HepG2 (cell line): ENCODE results near the gene CEBPB. TPM values are rescaled to one million over a fixed set of nuclear protein-coding genes. Genes with fewer than 3 reads are reported as not detected.

ENCODE experiments used
- DMAP1 ChIP-seq: IDR thresholded peaks from 2 replicates; pipeline ENCODE4 v1.6.1; 2016
- DNMT3B ChIP-seq: conservative IDR thresholded peaks from 2 replicates; pipeline ENCODE4 v1.6.1; 2016; ENCODE audit warnings: missing biosample characterization, control low read depth
- FOXA1 ChIP-seq, 2 experiments: fragments of 450-650 bp in 1 of 2; sonication (generic) in 1 of 2; formaldehyde crosslinking in 1 of 2; IDR thresholded peaks; 2 replicates each; pipeline versions ENCODE4 v1.4.0 to v1.6.1; 2016 to 2020; ENCODE audit warnings: missing genetic modification reagents in 1 of 2
- FOXO1 ChIP-seq: sonication (generic); formaldehyde crosslinking; IDR thresholded peaks from 2 replicates; pipeline ENCODE4 v1.4.0; 2020; ENCODE audit warnings: missing genetic modification reagents
- HMGXB4 ChIP-seq, 2 experiments: sonication (generic) in 1 of 2; formaldehyde crosslinking in 1 of 2; IDR thresholded peaks; 2 replicates each; pipeline versions ENCODE4 v1.4.0 to v1.6.1; 2018 to 2020; ENCODE audit warnings: missing genetic modification reagents in 2 of 2, borderline replicate concordance in 1 of 2, low read depth in 1 of 2, mild to moderate bottlenecking in 1 of 2, missing biosample characterization in 1 of 2
- JUN ChIP-seq: sonication (generic); formaldehyde crosslinking; IDR thresholded peaks from 2 replicates; pipeline ENCODE4 v1.4.0; 2020; ENCODE audit warnings: mild to moderate bottlenecking, missing genetic modification reagents
- KDM5A ChIP-seq: fragments of 200-600 bp; sonication (generic); IDR thresholded peaks from 2 replicates; pipeline ENCODE4 v1.7.0; 2018; ENCODE audit warnings: antibody characterized with exemption, mild to moderate bottlenecking, low read length, borderline replicate concordance
- KMT2A ChIP-seq: sonication (generic); formaldehyde crosslinking; IDR thresholded peaks from 2 replicates; pipeline ENCODE4 v1.4.0; 2020; ENCODE audit warnings: missing genetic modification reagents
- LBX2 ChIP-seq: sonication (generic); formaldehyde crosslinking; IDR thresholded peaks from 2 replicates; pipeline ENCODE4 v1.5.0; 2020; ENCODE audit warnings: missing genetic modification reagents, mild to moderate bottlenecking, borderline replicate concordance
- MIER2 ChIP-seq: IDR thresholded peaks from 2 replicates; pipeline ENCODE4 v1.6.1; 2016; ENCODE audit warnings: missing biosample characterization, missing genetic modification reagents
- MXD3 ChIP-seq: IDR thresholded peaks from 2 replicates; pipeline ENCODE4 v1.6.1; 2016; ENCODE audit warnings: mild to moderate bottlenecking, missing biosample characterization, missing genetic modification reagents
- MYC ChIP-seq: sonication (generic); formaldehyde crosslinking; IDR thresholded peaks from 2 replicates; pipeline ENCODE4 v1.9.0; 2021; ENCODE audit warnings: missing genetic modification reagents, borderline replicate concordance
- PAF1 ChIP-seq: IDR thresholded peaks from 2 replicates; pipeline ENCODE4 v1.6.1; 2016; ENCODE audit warnings: missing genetic modification reagents, missing compliant biosample characterization
- TEAD3 ChIP-seq: optimal IDR thresholded peaks from 2 replicates; pipeline ENCODE3; 2016; ENCODE audit warnings: borderline replicate concordance
- TRIM24 ChIP-seq: sonication (generic); formaldehyde crosslinking; IDR thresholded peaks from 2 replicates; pipeline ENCODE4 v1.8.0; 2022; ENCODE audit warnings: mild to moderate bottlenecking, missing genetic modification reagents
- ZFX ChIP-seq: sonication (generic); formaldehyde crosslinking; IDR thresholded peaks from 2 replicates; pipeline ENCODE4 v1.4.0; 2020; ENCODE audit warnings: mild to moderate bottlenecking, low read depth, missing genetic modification reagents, moderate library complexity
- ZMYM3 ChIP-seq: sonication (generic); formaldehyde crosslinking; IDR thresholded peaks from 2 replicates; pipeline ENCODE4 v1.5.1; 2020; ENCODE audit warnings: mild to moderate bottlenecking, missing genetic modification reagents
- ZNF414 ChIP-seq: sonication (generic); formaldehyde crosslinking; IDR thresholded peaks from 2 replicates; pipeline ENCODE4 v1.5.0; 2020; ENCODE audit warnings: missing genetic modification reagents
- ZNF547 ChIP-seq: sonication (generic); formaldehyde crosslinking; IDR thresholded peaks from 2 replicates; pipeline ENCODE4 v1.5.1; 2020; ENCODE audit warnings: mild to moderate bottlenecking, missing genetic modification reagents
- ZNF891 ChIP-seq: sonication (generic); formaldehyde crosslinking; IDR thresholded peaks from 2 replicates; pipeline ENCODE4 v1.5.0; 2020; ENCODE audit warnings: mild to moderate bottlenecking, missing genetic modification reagents
- polyA plus RNA-seq, 8 experiments: library from polyadenylated mRNA; depleted of rRNA in 3 of 8; stranded (reverse) in 7 of 8; unstranded in 1 of 8; fragments of >200 nt; fragmentation: Illumina TruSeq in 4 of 8; extraction: Trizol in 4 of 8; gene quantifications; 2 replicates each; pipeline versions ENCODE4 v1.2.1 to v1.2.3, GENCODE V29; 2011 to 2016; ENCODE audit warnings: low read depth in 4 of 8, missing spikeins in 1 of 8, mixed read lengths in 1 of 8; ENCODE audit not compliant: insufficient read depth in 1 of 8
- total RNA-seq, 5 experiments: library from RNA; depleted of rRNA; stranded (reverse); fragments of >200 nt; fragmentation: Illumina TruSeq; extraction: Trizol; gene quantifications; 2 replicates each; pipeline ENCODE4 v1.2.3, GENCODE V29; 2016; ENCODE audit warnings: low read depth in 1 of 5
- TF ChIP-seq, protein P1 (sequence below): sonication (generic); formaldehyde crosslinking; IDR thresholded peaks from 2 replicates; pipeline ENCODE4 v1.5.1; 2020; ENCODE audit warnings: mild to moderate bottlenecking, missing genetic modification reagents, borderline replicate concordance
- TF ChIP-seq, protein P2 (sequence below): IDR thresholded peaks from 2 replicates; pipeline ENCODE4 v1.6.1; 2016; ENCODE audit warnings: missing compliant biosample characterization, missing genetic modification reagents, borderline replicate concordance

The CEBPB gene
- total and polyA plus RNA-seq, 2 of the 13 experiments (the other 11 are each of a cell fraction or from before 2014, with no cell fraction given): 18.5 to 28.2 TPM

DNA sequence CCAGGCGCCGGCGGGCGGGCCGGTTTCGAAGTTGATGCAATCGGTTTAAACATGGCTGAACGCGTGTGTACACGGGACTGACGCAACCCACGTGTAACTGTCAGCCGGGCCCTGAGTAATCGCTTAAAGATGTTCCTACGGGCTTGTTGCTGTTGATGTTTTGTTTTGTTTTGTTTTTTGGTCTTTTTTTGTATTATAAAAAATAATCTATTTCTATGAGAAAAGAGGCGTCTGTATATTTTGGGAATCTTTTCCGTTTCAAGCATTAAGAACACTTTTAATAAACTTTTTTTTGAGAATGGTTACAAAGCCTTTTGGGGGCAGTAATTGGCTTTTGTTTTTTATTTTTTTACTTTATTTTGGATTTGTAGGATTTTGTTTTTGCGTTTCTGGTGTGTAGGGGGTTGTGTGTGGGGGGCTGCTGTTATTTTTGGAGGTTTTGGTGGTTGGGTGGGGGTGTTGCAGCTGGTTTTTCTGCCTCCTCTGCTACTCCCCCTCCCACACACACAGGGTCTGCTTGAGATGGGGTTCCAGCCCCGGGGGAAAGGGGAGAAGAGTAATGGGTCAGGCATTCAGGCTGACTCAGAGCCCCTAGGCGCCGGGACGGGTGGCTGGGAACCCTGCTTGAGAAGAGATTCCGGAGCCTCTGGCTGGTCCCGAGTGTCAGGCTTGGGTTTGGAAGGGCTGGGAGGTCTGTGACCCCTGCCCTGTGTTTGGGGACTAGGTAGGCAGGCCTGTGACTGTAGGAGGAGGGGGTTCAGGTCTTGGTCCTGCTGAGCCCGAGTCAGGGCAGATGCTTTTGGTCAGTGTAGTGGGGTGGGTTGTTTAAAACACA is 2.0 kb downstream of the CEBPB start (continued):
- TF ChIP-seq FOXA1 (IDR thresholded peaks at IDR 0.05) (0 out of 2 replicates have a peak, but pooled peaks have one; percentile 55), FOXA1 (CRISPR knock-in tag; IDR thresholded peaks at IDR 0.05) (peak; percentile 97), PAF1 (peak; percentile 87; the same call in 1 of the 2 replicates), KDM5A (peak; percentile 71; the same call in 1 of the 2 replicates), ZNF891 (CRISPR knock-in tag) (peak; percentile 77; the same call in 1 of the 2 replicates), DMAP1 (CRISPR knock-in tag) (peak; percentile 84; the same call in 1 of the 2 replicates), MIER2 (CRISPR knock-in tag) (no peak), MYC (CRISPR knock-in tag) (peak; percentile 84; the same call in 1 of the 2 replicates), JUN (CRISPR knock-in tag) (0 out of 2 replicates have a peak, but pooled peaks have one; percentile 38), HMGXB4 (CRISPR knock-in tag; IDR thresholded peaks at IDR 0.05; ENCODE audit: borderline replicate concordance in 1 of 2, low read depth in 1 of 2) (peak; percentile 64 to 74; a peak in 2 of 4 replicates), ZFX (CRISPR knock-in tag) (0 out of 2 replicates have a peak, but pooled peaks have one; percentile 4), TEAD3 (CRISPR knock-in tag) (peak; percentile 28), FOXO1 (peak; percentile 55; the same call in 1 of the 2 replicates), KMT2A (CRISPR knock-in tag) (peak; percentile 50; the same call in 1 of the 2 replicates), ZNF547 (CRISPR knock-in tag) (0 out of 2 replicates have a peak, but pooled peaks have one; percentile 58), DNMT3B (0 out of 2 replicates have a peak, but pooled peaks have one; percentile 50), ZMYM3 (0 out of 2 replicates have a peak, but pooled peaks have one; percentile 4), ZNF414 (peak; percentile 82; the same call in 1 of the 2 replicates), LBX2 (CRISPR knock-in tag) (no peak), TRIM24 (CRISPR knock-in tag) (no peak), MXD3 (peak; percentile 90; the same call in 1 of the 2 replicates)
- TF ChIP-seq, protein P1, sequence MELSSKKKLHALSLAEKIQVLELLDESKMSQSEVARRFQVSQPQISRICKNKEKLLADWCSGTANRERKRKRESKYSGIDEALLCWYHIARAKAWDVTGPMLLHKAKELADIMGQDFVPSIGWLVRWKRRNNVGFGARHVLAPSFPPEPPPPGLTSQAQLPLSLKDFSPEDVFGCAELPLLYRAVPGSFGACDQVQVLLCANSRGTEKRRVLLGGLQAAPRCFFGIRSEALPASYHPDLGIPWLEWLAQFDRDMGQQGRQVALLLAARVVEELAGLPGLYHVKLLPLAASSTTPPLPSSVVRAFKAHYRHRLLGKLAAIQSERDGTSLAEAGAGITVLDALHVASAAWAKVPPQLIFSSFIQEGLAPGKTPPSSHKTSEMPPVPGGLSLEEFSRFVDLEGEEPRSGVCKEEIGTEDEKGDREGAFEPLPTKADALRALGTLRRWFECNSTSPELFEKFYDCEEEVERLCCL (CRISPR knock-in tag): no peak
- TF ChIP-seq, protein P2, sequence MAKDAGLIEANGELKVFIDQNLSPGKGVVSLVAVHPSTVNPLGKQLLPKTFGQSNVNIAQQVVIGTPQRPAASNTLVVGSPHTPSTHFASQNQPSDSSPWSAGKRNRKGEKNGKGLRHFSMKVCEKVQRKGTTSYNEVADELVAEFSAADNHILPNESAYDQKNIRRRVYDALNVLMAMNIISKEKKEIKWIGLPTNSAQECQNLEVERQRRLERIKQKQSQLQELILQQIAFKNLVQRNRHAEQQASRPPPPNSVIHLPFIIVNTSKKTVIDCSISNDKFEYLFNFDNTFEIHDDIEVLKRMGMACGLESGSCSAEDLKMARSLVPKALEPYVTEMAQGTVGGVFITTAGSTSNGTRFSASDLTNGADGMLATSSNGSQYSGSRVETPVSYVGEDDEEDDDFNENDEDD (CRISPR knock-in tag): peak; percentile 64; the same call in 1 of the 2 replicates
